B cell (primary cell): ENCODE data around the gene ATP10B. TPM values are rescaled to one million over a fixed set of nuclear protein-coding genes. Genes with fewer than 3 reads are reported as not detected.

Experiments
- ATAC-seq: fragments of 200-7000 bp; cut with Tn5 transposase; one replicate; pipeline ENCODE4 v1.10.0; 2021; ENCODE audit warnings: low read depth, mild to moderate bottlenecking, moderate number of reproducible peaks, moderate library complexity
- CTCF ChIA-PET: fragments of 350-600 bp; sonication (Branson Sonifier 250); formaldehyde crosslinking; loops from one replicate; lab custom pipeline; 2021; ENCODE audit warnings: antibody characterized with exemption, inconsistent platforms; lab: Charles Lee
- POLR2A ChIA-PET: fragments of 350-600 bp; sonication (Branson Sonifier 250); formaldehyde crosslinking; loops from one replicate; lab custom pipeline; 2021; ENCODE audit warnings: antibody characterized with exemption; lab: Charles Lee
- DNase-seq: peaks from one replicate; pipeline ENCODE4 v3.0.0; 2013
- H2AFZ ChIP-seq: 2 replicates; pipeline ENCODE4 v1.6.1; 2012; ENCODE audit warnings: mild to moderate bottlenecking, low read depth, low read length; ENCODE audit not compliant: insufficient read depth, poor library complexity, severe bottlenecking
- H3K27ac ChIP-seq, 2 donors: 1 replicate in 1 of 2; 2 replicates in 1 of 2; pipeline ENCODE4 v1.5.1; 2012 to 2013; ENCODE audit warnings: low read length in 2 of 2, mild to moderate bottlenecking in 2 of 2, moderate library complexity in 1 of 2
- H3K27me3 ChIP-seq, 4 experiments: fragments of 200-600 bp in 1 of 4; sonication (generic) in 1 of 4; replicated peaks in 1 of 4; 1 replicate in 2 of 4; 2 replicates in 2 of 4; pipeline versions ENCODE4 v1.6.1 to v1.7.0; 2013 to 2016; ENCODE audit warnings: low read length in 3 of 4, mild to moderate bottlenecking in 2 of 4, mixed read lengths in 1 of 4, moderate library complexity in 1 of 4; ENCODE audit not compliant: insufficient read depth in 4 of 4, control insufficient read depth in 3 of 4; ENCODE audit errors: control extremely low read depth in 1 of 4
- H3K36me3 ChIP-seq, 2 experiments: replicated peaks in 1 of 2; 1 replicate in 1 of 2; 2 replicates in 1 of 2; pipeline versions ENCODE4 v1.6.1 to v1.7.1; 2013; ENCODE audit warnings: low read length in 1 of 2; ENCODE audit not compliant: insufficient read depth in 2 of 2, control insufficient read depth in 1 of 2; ENCODE audit errors: control extremely low read depth in 1 of 2, extremely low read depth in 1 of 2
- H3K4me1 ChIP-seq, 2 donors: fragments of 200-600 bp in 1 of 2; sonication (generic) in 1 of 2; 1 replicate in 1 of 2; 2 replicates in 1 of 2; pipeline versions ENCODE4 v1.5.1 to v1.6.1; 2013 to 2017; ENCODE audit warnings: low read length in 2 of 2; ENCODE audit not compliant: control insufficient read depth in 2 of 2, insufficient read depth in 2 of 2
- H3K4me2 ChIP-seq: replicated peaks from 2 replicates; pipeline ENCODE3; 2012; ENCODE audit warnings: mild to moderate bottlenecking, low read depth, low read length; ENCODE audit not compliant: poor library complexity, severe bottlenecking
- H3K4me3 ChIP-seq, 5 experiments: fragments of 200-600 bp in 1 of 5; sonication (generic) in 1 of 5; 1 replicate in 3 of 5; 2 replicates in 2 of 5; pipeline versions ENCODE4 v1.5.1 to v1.7.0; 2011 to 2016; ENCODE audit warnings: low read length in 4 of 5, mild to moderate bottlenecking in 4 of 5, low read depth in 2 of 5, control low read depth in 1 of 5, moderate library complexity in 1 of 5; ENCODE audit not compliant: insufficient read depth in 1 of 5; ENCODE audit errors: control extremely low read depth in 1 of 5, extremely low read depth in 1 of 5
- H3K79me2 ChIP-seq: fragments of 200-600 bp; sonication (generic); one replicate; pipeline ENCODE4 v1.6.0; 2016; ENCODE audit warnings: low read length; ENCODE audit not compliant: control insufficient read depth, insufficient read depth
- H3K9ac ChIP-seq: fragments of 200-600 bp; sonication (generic); 2 replicates; pipeline ENCODE4 v1.6.1; 2017; ENCODE audit warnings: mild to moderate bottlenecking, low read length, moderate library complexity
- H3K9me3 ChIP-seq, 3 donors: one replicate each; pipeline versions ENCODE4 v1.6.1 to v1.7.1; 2013; ENCODE audit warnings: low read length in 2 of 3; ENCODE audit not compliant: control insufficient read depth in 2 of 3, insufficient read depth in 1 of 3; ENCODE audit errors: control extremely low read depth in 1 of 3
- H4K20me1 ChIP-seq: 2 replicates; pipeline ENCODE4 v1.6.0; 2012; ENCODE audit warnings: mild to moderate bottlenecking, low read length; ENCODE audit not compliant: insufficient read depth, control insufficient read depth, poor library complexity, severe bottlenecking
- H3K27ac Mint-ChIP-seq: one replicate; pipeline ENCODE4 v1.8.0; 2021; ENCODE audit warnings: mixed read lengths
- H3K27me3 Mint-ChIP-seq: one replicate; pipeline ENCODE4 v1.8.0; 2021; ENCODE audit warnings: mixed read lengths
- H3K4me1 Mint-ChIP-seq: one replicate; pipeline ENCODE4 v1.8.0; 2021; ENCODE audit warnings: mixed read lengths
- H3K4me3 Mint-ChIP-seq: one replicate; pipeline ENCODE4 v1.8.0; 2021; ENCODE audit warnings: mixed read lengths
- H3K9me3 Mint-ChIP-seq: one replicate; pipeline ENCODE4 v1.8.0; 2022; ENCODE audit warnings: mixed read lengths; ENCODE audit not compliant: insufficient read depth
- CTCF ChIP-seq: fragments of 200-600 bp; IDR thresholded peaks from one replicate; pipeline ENCODE4 v1.8.0; 2022; ENCODE audit warnings: antibody characterized with exemption, mild to moderate bottlenecking
- EZH2 ChIP-seq: IDR thresholded peaks from 2 replicates; pipeline ENCODE4 v1.6.1; 2012; ENCODE audit warnings: borderline replicate concordance, low read depth, mild to moderate bottlenecking, moderate library complexity, low read length; ENCODE audit not compliant: insufficient read depth, poor library complexity, severe bottlenecking
- WGBS: methylation state at CpG from one replicate; pipeline ENCODE4 v1.1.5; 2013; ENCODE audit warnings: missing lambda C conversion rate; ENCODE audit not compliant: insufficient coverage; 5-methylcytosine and 5-hydroxymethylcytosine counted together
- intact Hi-C: fragments of 100-400 bp; cut with micrococcal nuclease; formaldehyde crosslinking; loops from one replicate; pipeline ENCODE4 v1.10.0; 2022
- polyA plus RNA-seq: library from polyadenylated mRNA; depleted of rRNA; stranded (reverse); fragments of >200 nt; gene quantifications from 2 replicates; pipeline ENCODE4 v1.2.3, GENCODE V29; 2012
- total RNA-seq, 2 donors: library from RNA; stranded (reverse); fragments of 120-200 nt in 1 of 2; gene quantifications; 1 replicate in 1 of 2; 2 replicates in 1 of 2; pipeline versions ENCODE4 v1.2.3 to v1.2.4, GENCODE V29; 2013 to 2022

ATP10B gene
- total and polyA plus RNA-seq, 2 donors (not counting 1 experiment from before 2014, with no cell fraction given), result not detected

GRCh38 chr5:160800375-160801275, 51.4 kb downstream of the ATP10B start:
- no peaks in the 10 kb centered on the region for H3K27me3 Mint-ChIP-seq
- Histone ChIP-seq H3K36me3 (no peaks in the 10 kb centered on the region), H3K27ac (no peak overlapping the region), H2AFZ (no peak overlapping the region), H3K4me2 (no peak overlapping the region), H3K9ac (no peak overlapping the region), H3K4me1 (peaks cover 7 to 9% of the 10 kb centered on the region in 2 donors), H3K79me2 (no peaks in the 10 kb centered on the region), H4K20me1 (no peaks in the 10 kb centered on the region), H3K4me3 (no peak overlapping the region), H3K27me3 (no peaks in the 10 kb centered on the region), H3K9me3 (no peaks in the 10 kb centered on the region)
- ATAC-seq, result no peak
- intact Hi-C loops, result no loop called here
- no peak for DNase-seq
- no peak for TF ChIP-seq CTCF
- no peak for TF ChIP-seq EZH2
- H3K9me3 Mint-ChIP-seq, result no peaks in the 10 kb centered on the region
- H3K4me1 Mint-ChIP-seq, result peaks cover 9% of the 10 kb centered on the region
- POLR2A ChIA-PET, result no interaction called here
- no peak overlapping the region for H3K27ac Mint-ChIP-seq
- WGBS, result 86% methylated on average over 4 of the region's 4 CpGs
- CTCF ChIA-PET, result no interaction called here
- H3K4me3 Mint-ChIP-seq, result no peak overlapping the region

GRCh38 chr5:160799184-160799583, 52.8 kb downstream of the ATP10B start:
- no peak for DNase-seq
- H3K9ac ChIP-seq, result no peak overlapping the region
- no peak overlapping the region for H3K4me3 ChIP-seq
- Mint-ChIP-seq H3K27ac (no peak overlapping the region), H3K27me3 (no peaks in the 10 kb centered on the region), H3K9me3 (no peaks in the 10 kb centered on the region), H3K4me3 (no peak overlapping the region), H3K4me1 (peaks cover 9% of the 10 kb centered on the region)
- 0% methylated on average over 2 of the region's 4 CpGs for whole genome bisulfite sequencing
- intact Hi-C loops, result no loop called here
- H2AFZ ChIP-seq, result no peak overlapping the region
- ChIA-PET POLR2A (no interaction called here), CTCF (no interaction called here)
- no peak for TF ChIP-seq EZH2
- H3K9me3 ChIP-seq, result no peaks in the 10 kb centered on the region
- H3K27ac ChIP-seq, result no peak overlapping the region
- no peaks in the 10 kb centered on the region for H3K27me3 ChIP-seq
- H3K36me3 ChIP-seq, result no peaks in the 10 kb centered on the region
- H4K20me1 ChIP-seq, result no peaks in the 10 kb centered on the region
- peaks cover 7 to 9% of the 10 kb centered on the region in 2 donors for H3K4me1 ChIP-seq
- no peak for ATAC-seq
- no peak overlapping the region for H3K4me2 ChIP-seq
- H3K79me2 ChIP-seq, result no peaks in the 10 kb centered on the region
